ENCODE data around the gene CCNQ.

DNA sequence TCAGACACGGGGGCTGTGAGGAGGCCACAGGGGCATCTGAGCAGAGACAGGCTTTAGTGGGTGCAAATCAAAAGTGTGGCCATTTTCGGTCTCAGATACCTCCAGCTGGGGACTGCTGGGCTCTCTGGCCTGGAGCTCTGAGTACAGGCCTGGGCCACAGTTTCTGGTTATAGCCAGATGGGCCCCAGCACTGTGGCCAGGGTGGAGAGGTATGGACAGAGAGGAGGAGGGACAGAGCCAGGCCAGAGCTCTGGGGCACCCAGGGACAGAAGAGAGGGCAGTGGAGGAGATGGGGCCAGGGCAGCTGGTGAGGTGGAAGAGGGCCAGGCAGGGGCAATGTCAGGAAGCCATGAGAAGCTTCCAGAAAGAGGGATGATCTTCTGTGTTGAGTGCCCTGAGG lies 20.1 kb downstream of the CCNQ start:
- TF ChIP-seq ZC3H10 (CRISPR knock-in tag; IDR thresholded peaks at IDR 0.05) (no peak), OSR1 (CRISPR knock-in tag; IDR thresholded peaks at IDR 0.05) (no peak), PATZ1 (CRISPR knock-in tag; IDR thresholded peaks at IDR 0.05; ENCODE audit: borderline replicate concordance) (no peak), ARNTL (CRISPR knock-in tag; IDR thresholded peaks at IDR 0.05; ENCODE audit: borderline replicate concordance, low read depth) (no peak), RARB (CRISPR knock-in tag; IDR thresholded peaks at IDR 0.05) (no peak), ISL1 (CRISPR knock-in tag; IDR thresholded peaks at IDR 0.05) (no peak), POU6F1 (CRISPR knock-in tag; IDR thresholded peaks at IDR 0.05; ENCODE audit: borderline replicate concordance, low read depth) (no peak), CSDC2 (CRISPR knock-in tag; IDR thresholded peaks at IDR 0.05) (no peak), TOX (CRISPR knock-in tag; IDR thresholded peaks at IDR 0.05; ENCODE audit: borderline replicate concordance) (no peak), CREB5 (CRISPR knock-in tag; IDR thresholded peaks at IDR 0.05; ENCODE audit: low read depth) (no peak), GLIS3 (CRISPR knock-in tag; IDR thresholded peaks at IDR 0.05) (no peak), TCF4 (CRISPR knock-in tag; IDR thresholded peaks at IDR 0.05; ENCODE audit: borderline replicate concordance) (no peak), ZFP30 (CRISPR knock-in tag; IDR thresholded peaks at IDR 0.05) (no peak), ZFP3 (CRISPR knock-in tag; IDR thresholded peaks at IDR 0.05) (no peak)
